SJCRH30 (cell line): Measurements from ENCODE around the gene PADI1. TPM values are rescaled to one million over a fixed set of nuclear protein-coding genes. Genes with fewer than 3 reads are reported as not detected.

Source experiments
- DNase-seq, 2 experiments: peaks; one replicate each; pipeline ENCODE4 v3.0.0-alpha.2; 2015 to 2020
- H3K27ac ChIP-seq: fragments of 250-450 bp; sonication (Bioruptor Pico); 2 replicates; pipeline ENCODE4 v1.5.1; 2020; ENCODE audit warnings: mild to moderate bottlenecking, moderate library complexity
- H3K27me3 ChIP-seq: fragments of 250-450 bp; sonication (Bioruptor Pico); 2 replicates; pipeline ENCODE4 v1.5.1; 2020; ENCODE audit warnings: mild to moderate bottlenecking, moderate library complexity
- H3K36me3 ChIP-seq: fragments of 250-450 bp; sonication (Bioruptor Pico); 2 replicates; pipeline ENCODE4 v1.5.1; 2020; ENCODE audit warnings: mild to moderate bottlenecking, moderate library complexity
- H3K4me1 ChIP-seq: fragments of 250-450 bp; sonication (Bioruptor Pico); 2 replicates; pipeline ENCODE4 v1.5.1; 2020; ENCODE audit warnings: mild to moderate bottlenecking, moderate library complexity
- H3K4me3 ChIP-seq: fragments of 250-450 bp; sonication (Bioruptor Pico); 2 replicates; pipeline ENCODE4 v1.5.1; 2020; ENCODE audit warnings: mild to moderate bottlenecking, moderate library complexity
- H3K9me3 ChIP-seq: fragments of 250-450 bp; sonication (Bioruptor Pico); replicated peaks from 2 replicates; pipeline ENCODE4 v1.5.1; 2020; ENCODE audit warnings: mild to moderate bottlenecking, moderate library complexity
- total RNA-seq: library from RNA; depleted of rRNA; stranded (reverse); fragments of >200 nt; shearing (Covaris generic); gene quantifications from 2 replicates; pipeline ENCODE4 v1.2.3, GENCODE V29; 2014; rRNA removed

PADI1 gene
- total RNA-seq, 1 experiment from 2014 or later = 0.06 TPM

GRCh38 chr1:17287130-17287776, 82.3 kb downstream of the PADI1 start:
- peak; percentile 85 to 91 for DNase-seq
- Histone ChIP-seq H3K27ac (no peak overlapping the region; the same call in 1 of the 2 replicates), H3K4me3 (no peak overlapping the region)

GRCh38 chr1:17289721-17290120, 84.8 kb downstream of the PADI1 start:
- H3K36me3 ChIP-seq = no peaks in the 10 kb centered on the region
- H3K4me1 ChIP-seq = peaks cover 13% of the 10 kb centered on the region
- H3K27me3 ChIP-seq = peaks cover 20% of the 10 kb centered on the region
- no peak for DNase-seq
- H3K27ac ChIP-seq = no peak overlapping the region
- H3K4me3 ChIP-seq = no peak overlapping the region
- no peaks in the 10 kb centered on the region for H3K9me3 ChIP-seq

More at GRCh38 chr1:17287130-17287776, 82.3 kb downstream of the PADI1 start:
- H3K36me3 ChIP-seq = no peaks in the 10 kb centered on the region
- no peaks in the 10 kb centered on the region for H3K9me3 ChIP-seq
- H3K4me1 ChIP-seq = peaks cover 13% of the 10 kb centered on the region
- H3K27me3 ChIP-seq = peaks cover 10% of the 10 kb centered on the region; the same call in 1 of the 2 replicates

GRCh38 chr1:17290553-17290952, 85.6 kb downstream of the PADI1 start:
- Histone ChIP-seq H3K4me3 (no peak overlapping the region), H3K27ac (no peak overlapping the region), H3K4me1 (peaks cover 13% of the 10 kb centered on the region), H3K36me3 (no peaks in the 10 kb centered on the region), H3K27me3 (peaks cover 20% of the 10 kb centered on the region), H3K9me3 (no peaks in the 10 kb centered on the region)
- no peak for DNase-seq

- H3K27me3 ChIP-seq = peaks cover 24% of the 10 kb centered on the region
Measured at GRCh38 chr1:17292299-17293160, 87.6 kb downstream of the PADI1 start.

GRCh38 chr1:17293681-17294425, 88.9 kb downstream of the PADI1 start:
- no peak for DNase-seq
- H3K27ac ChIP-seq = no peak overlapping the region
- peaks cover 28% of the 10 kb centered on the region for H3K27me3 ChIP-seq
- H3K9me3 ChIP-seq = peaks cover 2% of the 10 kb centered on the region; the same call in 1 of the 2 replicates
- H3K4me1 ChIP-seq = no peaks in the 10 kb centered on the region
- H3K4me3 ChIP-seq = no peak overlapping the region
- H3K36me3 ChIP-seq = no peaks in the 10 kb centered on the region

More at GRCh38 chr1:17292299-17293160, 87.6 kb downstream of the PADI1 start:
- Histone ChIP-seq H3K4me1 (peaks cover 6% of the 10 kb centered on the region), H3K9me3 (peaks cover 2% of the 10 kb centered on the region; the same call in 1 of the 2 replicates), H3K27ac (no peak overlapping the region), H3K4me3 (no peak overlapping the region), H3K36me3 (no peaks in the 10 kb centered on the region)
- no peak for DNase-seq

- Histone ChIP-seq H3K27ac (no peak overlapping the region), H3K27me3 (peaks cover 28% of the 10 kb centered on the region), H3K36me3 (no peaks in the 10 kb centered on the region), H3K4me3 (no peak overlapping the region), H3K4me1 (no peaks in the 10 kb centered on the region), H3K9me3 (peaks cover 2% of the 10 kb centered on the region; the same call in 1 of the 2 replicates)
- DNase-seq = no peak
Measured at GRCh38 chr1:17295292-17295691, 90.4 kb downstream of the PADI1 start.

Other genes with a start within 250 kb of the PADI1 start
- gene MFAP2, start 224.5 kb upstream of the PADI1 start, total RNA-seq = 22.9 and 24.1 TPM in 2 replicates
- gene ATP13A2, start 193.2 kb upstream of the PADI1 start, total RNA-seq = 77.9 and 83.3 TPM in 2 replicates
- gene SDHB, start 151.1 kb upstream of the PADI1 start, total RNA-seq = 243 and 247 TPM in 2 replicates
- 4.3 and 4.6 TPM in 2 replicates for gene PADI2, start 85.7 kb upstream of the PADI1 start, total RNA-seq
- gene PADI3, start 44.0 kb downstream of the PADI1 start, total RNA-seq = 6.1 and 6.8 TPM in 2 replicates
- gene PADI4, start 103.1 kb downstream of the PADI1 start, total RNA-seq = not detected in 2 replicates
- not detected in 2 replicates for gene PADI6, start 167.1 kb downstream of the PADI1 start, total RNA-seq
- gene RCC2, start 234.5 kb downstream of the PADI1 start, total RNA-seq = 169 and 170 TPM in 2 replicates